GM19240 (cell line): ENCODE measurements around the gene TACC3.

Experiments
- DNase-seq: peaks from one replicate; pipeline ENCODE4 v3.0.0; 2011; ENCODE audit warnings: low spot score; ENCODE audit not compliant: insufficient read length

Gene TACC3

GRCh38 chr4:1772853-1773538, 51.7 kb downstream of the TACC3 start:
- no peak for DNase-seq

GRCh38 chr4:1773754-1774153, 52.4 kb downstream of the TACC3 start:
- DNase-seq, result no peak

GRCh38 chr4:1775731-1776500, 54.6 kb downstream of the TACC3 start:
- DNase-seq, result no peak

GRCh38 chr4:1776521-1777161, 55.3 kb downstream of the TACC3 start:
- no peak for DNase-seq

GRCh38 chr4:1777822-1778641, 56.7 kb downstream of the TACC3 start:
- DNase-seq, result no peak

- DNase-seq, result no peak
Measured at GRCh38 chr4:1778642-1779392, 57.5 kb downstream of the TACC3 start.

- DNase-seq, result no peak
Measured at GRCh38 chr4:1779588-1780382, 58.5 kb downstream of the TACC3 start.

- no peak for DNase-seq
Measured at GRCh38 chr4:1780435-1780834, 59.1 kb downstream of the TACC3 start.

- no peak for DNase-seq
Measured at GRCh38 chr4:1783015-1783414, 61.7 kb downstream of the TACC3 start.

- DNase-seq, result no peak
Measured at GRCh38 chr4:1783970-1784369, 62.6 kb downstream of the TACC3 start.

- DNase-seq, result no peak
Measured at GRCh38 chr4:1784395-1784788, 63.1 kb downstream of the TACC3 start.

- no peak for DNase-seq
Measured at GRCh38 chr4:1784789-1785591, 63.7 kb downstream of the TACC3 start.

GRCh38 chr4:1785592-1785991, 64.3 kb downstream of the TACC3 start:
- no peak for DNase-seq

GRCh38 chr4:1786544-1787362, 65.4 kb downstream of the TACC3 start:
- no peak for DNase-seq

- DNase-seq, result no peak
Measured at GRCh38 chr4:1787411-1788077, 66.2 kb downstream of the TACC3 start.

- DNase-seq, result no peak
Measured at GRCh38 chr4:1788254-1788973, 67.1 kb downstream of the TACC3 start.

- DNase-seq, result no peak
Measured at GRCh38 chr4:1789552-1789951, 68.2 kb downstream of the TACC3 start.
